Measurements from ENCODE around the gene DMXL2.
"Not testable (repeated sequence)": the region's sequence is repeated elsewhere in the genome, so short reads cannot be mapped to it uniquely, and the experiment has no call there.

DMXL2 gene

GRCh38 chr15:51576286-51576850, 46.2 kb downstream of the DMXL2 start:
- ATAC-seq = no peak
- no peak for DNase-seq
- Mint-ChIP-seq H3K4me1 (no peaks in the 10 kb centered on the region), H3K27me3 (no peaks in the 10 kb centered on the region), H3K27ac (no peak overlapping the region), H3K9me3 (peaks cover 2% of the 10 kb centered on the region), H3K4me3 (no peak overlapping the region), H3K36me3 (ENCODE audit: low read depth) (no peaks in the 10 kb centered on the region)

- no peak for DNase-seq
- Mint-ChIP-seq H3K27ac (no peak overlapping the region), H3K36me3 (ENCODE audit: low read depth) (no peaks in the 10 kb centered on the region), H3K4me1 (no peaks in the 10 kb centered on the region), H3K9me3 (peaks cover 7% of the 10 kb centered on the region), H3K27me3 (no peaks in the 10 kb centered on the region), H3K4me3 (no peak overlapping the region)
- ATAC-seq = no peak
Measured at GRCh38 chr15:51575775-51576174, 46.8 kb downstream of the DMXL2 start.

- H3K4me3 Mint-ChIP-seq; ATAC-seq; H3K4me1 Mint-ChIP-seq; H3K36me3 Mint-ChIP-seq (ENCODE audit: low read depth); H3K27me3 Mint-ChIP-seq; H3K9me3 Mint-ChIP-seq; DNase-seq; H3K27ac Mint-ChIP-seq: not testable (repeated sequence)
Measured at GRCh38 chr15:51573352-51573751, 49.2 kb downstream of the DMXL2 start.

GRCh38 chr15:51568939-51569784, 53.4 kb downstream of the DMXL2 start:
- not testable (repeated sequence) for H3K4me1 Mint-ChIP-seq; H3K9me3 Mint-ChIP-seq; DNase-seq; H3K4me3 Mint-ChIP-seq; H3K27me3 Mint-ChIP-seq; H3K36me3 Mint-ChIP-seq (ENCODE audit: low read depth); ATAC-seq; H3K27ac Mint-ChIP-seq

- no peak overlapping the region for H3K4me3 Mint-ChIP-seq
- no peaks in the 10 kb centered on the region for H3K9me3 Mint-ChIP-seq
- no peaks in the 10 kb centered on the region for H3K36me3 Mint-ChIP-seq (ENCODE audit: low read depth)
- no peaks in the 10 kb centered on the region for H3K27me3 Mint-ChIP-seq
- ATAC-seq (no peak), DNase-seq (no peak)
- H3K4me1 Mint-ChIP-seq = no peaks in the 10 kb centered on the region
- no peak overlapping the region for H3K27ac Mint-ChIP-seq
Measured at GRCh38 chr15:51561271-51561670, 61.3 kb downstream of the DMXL2 start.

GRCh38 chr15:51558876-51559275, 63.7 kb downstream of the DMXL2 start:
- H3K27ac Mint-ChIP-seq = no peak overlapping the region
- no peak for ATAC-seq
- DNase-seq = no peak
- H3K4me3 Mint-ChIP-seq = no peak overlapping the region
- H3K27me3 Mint-ChIP-seq = no peaks in the 10 kb centered on the region
- no peaks in the 10 kb centered on the region for H3K4me1 Mint-ChIP-seq
- no peaks in the 10 kb centered on the region for H3K9me3 Mint-ChIP-seq
- H3K36me3 Mint-ChIP-seq (ENCODE audit: low read depth) = no peaks in the 10 kb centered on the region

GRCh38 chr15:51558411-51558810, 64.2 kb downstream of the DMXL2 start:
- Mint-ChIP-seq H3K36me3 (ENCODE audit: low read depth) (no peaks in the 10 kb centered on the region), H3K27ac (no peak overlapping the region), H3K27me3 (no peaks in the 10 kb centered on the region), H3K4me1 (no peaks in the 10 kb centered on the region), H3K9me3 (no peaks in the 10 kb centered on the region), H3K4me3 (no peak overlapping the region)
- ATAC-seq = no peak
- no peak for DNase-seq

- Mint-ChIP-seq H3K27me3 (no peaks in the 10 kb centered on the region), H3K36me3 (ENCODE audit: low read depth) (no peaks in the 10 kb centered on the region), H3K4me3 (no peak overlapping the region), H3K4me1 (no peaks in the 10 kb centered on the region), H3K9me3 (no peaks in the 10 kb centered on the region), H3K27ac (no peak overlapping the region)
- no peak for ATAC-seq
- DNase-seq = no peak
Measured at GRCh38 chr15:51550841-51551240, 71.7 kb downstream of the DMXL2 start.

- DNase-seq (no peak), ATAC-seq (no peak)
- no peak overlapping the region for H3K27ac Mint-ChIP-seq
- H3K4me1 Mint-ChIP-seq = no peaks in the 10 kb centered on the region
- H3K9me3 Mint-ChIP-seq = no peaks in the 10 kb centered on the region
- no peak overlapping the region for H3K4me3 Mint-ChIP-seq
- no peaks in the 10 kb centered on the region for H3K27me3 Mint-ChIP-seq
- no peaks in the 10 kb centered on the region for H3K36me3 Mint-ChIP-seq (ENCODE audit: low read depth)
Measured at GRCh38 chr15:51547656-51548055, 74.9 kb downstream of the DMXL2 start.

GRCh38 chr15:51536965-51537574, 85.5 kb downstream of the DMXL2 start:
- Mint-ChIP-seq H3K4me1 (no peaks in the 10 kb centered on the region), H3K27ac (no peak overlapping the region), H3K4me3 (no peak overlapping the region), H3K9me3 (no peaks in the 10 kb centered on the region), H3K36me3 (ENCODE audit: low read depth) (no peaks in the 10 kb centered on the region), H3K27me3 (no peaks in the 10 kb centered on the region)
- DNase-seq (no peak), ATAC-seq (no peak)

- no peak for ATAC-seq
Measured at GRCh38 chr15:51533672-51534398, 88.7 kb downstream of the DMXL2 start.

GRCh38 chr15:51526955-51527354, 95.6 kb downstream of the DMXL2 start:
- H3K4me1 Mint-ChIP-seq = peaks cover 4% of the 10 kb centered on the region
- peaks cover 14% of the 10 kb centered on the region for H3K36me3 Mint-ChIP-seq (ENCODE audit: low read depth)
- no peak overlapping the region for H3K27ac Mint-ChIP-seq
- ATAC-seq (peak; percentile 24), DNase-seq (no peak)
- peaks cover 13% of the 10 kb centered on the region for H3K9me3 Mint-ChIP-seq
- no peaks in the 10 kb centered on the region for H3K27me3 Mint-ChIP-seq
- H3K4me3 Mint-ChIP-seq = no peak overlapping the region

More at GRCh38 chr15:51533672-51534398, 88.7 kb downstream of the DMXL2 start:
- no peaks in the 10 kb centered on the region for H3K27me3 Mint-ChIP-seq
- H3K27ac Mint-ChIP-seq = no peak overlapping the region
- H3K4me3 Mint-ChIP-seq = no peak overlapping the region
- H3K4me1 Mint-ChIP-seq = no peaks in the 10 kb centered on the region
- H3K9me3 Mint-ChIP-seq = no peaks in the 10 kb centered on the region
- H3K36me3 Mint-ChIP-seq (ENCODE audit: low read depth) = peaks cover 2% of the 10 kb centered on the region
- no peak for DNase-seq

GRCh38 chr15:51524376-51524775, 98.2 kb downstream of the DMXL2 start:
- H3K4me1 Mint-ChIP-seq = peaks cover 4% of the 10 kb centered on the region
- no peak overlapping the region for H3K27ac Mint-ChIP-seq
- peaks cover 13% of the 10 kb centered on the region for H3K9me3 Mint-ChIP-seq
- ATAC-seq (no peak), DNase-seq (no peak)
- H3K36me3 Mint-ChIP-seq (ENCODE audit: low read depth) = peaks cover 13% of the 10 kb centered on the region
- H3K27me3 Mint-ChIP-seq = no peaks in the 10 kb centered on the region
- no peak overlapping the region for H3K4me3 Mint-ChIP-seq

GRCh38 chr15:51516291-51516690, 106.3 kb downstream of the DMXL2 start:
- Mint-ChIP-seq H3K36me3 (ENCODE audit: low read depth) (peaks cover 6% of the 10 kb centered on the region), H3K9me3 (no peaks in the 10 kb centered on the region), H3K4me3 (no peak overlapping the region), H3K4me1 (no peaks in the 10 kb centered on the region), H3K27ac (no peak overlapping the region), H3K27me3 (no peaks in the 10 kb centered on the region)
- ATAC-seq = no peak
- no peak for DNase-seq

- H3K4me3 Mint-ChIP-seq = no peak overlapping the region
- H3K36me3 Mint-ChIP-seq (ENCODE audit: low read depth) = no peaks in the 10 kb centered on the region
Measured at GRCh38 chr15:51505251-51505650, 117.3 kb downstream of the DMXL2 start.

More at GRCh38 chr15:51505251-51505650, 117.3 kb downstream of the DMXL2 start:
- ATAC-seq = no peak
- DNase-seq = no peak
- Mint-ChIP-seq H3K27me3 (no peaks in the 10 kb centered on the region), H3K9me3 (no peaks in the 10 kb centered on the region), H3K4me1 (no peaks in the 10 kb centered on the region), H3K27ac (no peak overlapping the region)
